Gastrocnemius medialis (tissue), 4 donors: ENCODE results near the gene XYLT1. TPM values are rescaled to one million over a fixed set of nuclear protein-coding genes. Genes with fewer than 3 reads are reported as not detected.

Experiments used
- ATAC-seq, 2 donors: fragments of 150-250 bp; one replicate each; pipeline ENCODE4 v1.9.1; 2016
- DNase-seq, 2 donors: peaks; one replicate each; pipeline ENCODE4 v3.0.0-alpha.2; 2019
- H3K27ac ChIP-seq, 4 donors: fragments of 200-600 bp; sonication (generic); 1 replicate in 1 of 4; 2 replicates in 3 of 4; pipeline ENCODE4 v1.5.1; 2016 to 2018; ENCODE audit warnings: mild to moderate bottlenecking in 2 of 4, moderate library complexity in 1 of 4
- H3K27me3 ChIP-seq, 3 donors: fragments of 200-600 bp; sonication (generic) in 2 of 3; 1 replicate in 1 of 3; 2 replicates in 2 of 3; pipeline versions ENCODE4 v1.5.1 to v1.6.0; 2016 to 2019; ENCODE audit warnings: mild to moderate bottlenecking in 1 of 3, moderate library complexity in 1 of 3
- H3K36me3 ChIP-seq, 2 donors: fragments of 200-600 bp; sonication (generic) in 1 of 2; one replicate each; pipeline ENCODE4 v1.5.1; 2017 to 2018
- H3K4me1 ChIP-seq, 2 donors: fragments of 200-600 bp; sonication (generic) in 1 of 2; one replicate each; pipeline ENCODE4 v1.5.1; 2016 to 2017; ENCODE audit warnings: mild to moderate bottlenecking in 2 of 2
- H3K4me3 ChIP-seq, 4 donors: fragments of 200-600 bp; sonication (generic) in 3 of 4; 1 replicate in 1 of 4; 2 replicates in 3 of 4; pipeline ENCODE4 v1.5.1; 2016 to 2019; ENCODE audit warnings: mild to moderate bottlenecking in 2 of 4
- H3K9me3 ChIP-seq, 3 donors: fragments of 200-600 bp; sonication (generic) in 2 of 3; 1 replicate in 1 of 3; 2 replicates in 2 of 3; pipeline ENCODE4 v1.5.1; 2016 to 2019
- POLR2A ChIP-seq, 2 donors: fragments of 450-650 bp; IDR thresholded peaks; one replicate each; pipeline ENCODE4 v1.6.1; 2017; ENCODE audit warnings: antibody characterized with exemption in 2 of 2, mild to moderate bottlenecking in 2 of 2, moderate library complexity in 2 of 2
- in situ Hi-C, 4 donors: fragments of 200-750 bp; cut with MboI; loops; one replicate each; pipeline versions ENCODE4 v1.15.0 to v1.8.0; 2017; ENCODE audit warnings: low sequenced_read_pairs in 4 of 4
- intact Hi-C: fragments of 100-400 bp; cut with DNase I; formaldehyde crosslinking; loops from one replicate; pipeline ENCODE4 v1.15.1; 2023; ENCODE audit warnings: low total_unique reads
- total RNA-seq, 4 donors: library from RNA; depleted of rRNA; stranded (reverse); fragments of >200 nt; gene quantifications; one replicate each; pipeline versions ENCODE4 v1.1.0 to v1.2.3, GENCODE V29; 2016
- TF ChIP-seq, protein P1 (sequence below), 5 experiments: fragments of 450-650 bp in 3 of 5; fragments of 200-600 bp in 2 of 5; sonication (generic) in 2 of 5; IDR thresholded peaks in 4 of 5; conservative IDR thresholded peaks in 1 of 5; 1 replicate in 4 of 5; 2 replicates in 1 of 5; pipeline ENCODE4 v1.5.1; 2016 to 2019; ENCODE audit warnings: antibody characterized with exemption in 5 of 5, mild to moderate bottlenecking in 3 of 5, moderate library complexity in 3 of 5

Gene XYLT1
- total RNA-seq, 4 donors from 2014 or later, result 0.87 to 7.9 (median 1.4) TPM

DNA sequence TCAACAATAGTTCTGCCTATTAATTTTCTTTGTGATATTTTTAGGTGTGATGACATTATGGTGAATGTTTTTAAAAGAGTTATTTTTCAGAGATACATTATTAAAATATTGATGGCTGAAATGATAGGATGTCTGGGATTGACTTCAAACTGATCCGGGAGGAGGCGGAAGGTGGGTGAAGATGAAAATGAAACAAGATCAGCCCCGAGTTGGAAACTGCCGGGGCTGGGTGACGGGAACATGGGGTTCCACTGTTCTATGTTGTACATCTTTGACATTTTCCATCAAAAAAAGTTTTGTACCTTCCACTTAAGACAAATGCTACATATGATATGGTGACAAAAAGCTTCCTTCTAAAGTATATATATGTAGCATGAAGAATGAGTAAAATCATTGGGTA lies 336.9 kb downstream of the XYLT1 start:
- Histone ChIP-seq H3K4me1 (no peaks in the 10 kb centered on the region), H3K9me3 (no peaks in the 10 kb centered on the region), H3K4me3 (no peak overlapping the region), H3K27ac (no peak overlapping the region), H3K36me3 (no peaks in the 10 kb centered on the region), H3K27me3 (no peaks in the 10 kb centered on the region)
- DNase-seq (no peak), ATAC-seq (no peak)
- intact Hi-C loops (no loop called here), in situ Hi-C loops (no loop called here)
- no peak for TF ChIP-seq POLR2A (IDR thresholded peaks at IDR 0.05)
- TF ChIP-seq, protein P1, sequence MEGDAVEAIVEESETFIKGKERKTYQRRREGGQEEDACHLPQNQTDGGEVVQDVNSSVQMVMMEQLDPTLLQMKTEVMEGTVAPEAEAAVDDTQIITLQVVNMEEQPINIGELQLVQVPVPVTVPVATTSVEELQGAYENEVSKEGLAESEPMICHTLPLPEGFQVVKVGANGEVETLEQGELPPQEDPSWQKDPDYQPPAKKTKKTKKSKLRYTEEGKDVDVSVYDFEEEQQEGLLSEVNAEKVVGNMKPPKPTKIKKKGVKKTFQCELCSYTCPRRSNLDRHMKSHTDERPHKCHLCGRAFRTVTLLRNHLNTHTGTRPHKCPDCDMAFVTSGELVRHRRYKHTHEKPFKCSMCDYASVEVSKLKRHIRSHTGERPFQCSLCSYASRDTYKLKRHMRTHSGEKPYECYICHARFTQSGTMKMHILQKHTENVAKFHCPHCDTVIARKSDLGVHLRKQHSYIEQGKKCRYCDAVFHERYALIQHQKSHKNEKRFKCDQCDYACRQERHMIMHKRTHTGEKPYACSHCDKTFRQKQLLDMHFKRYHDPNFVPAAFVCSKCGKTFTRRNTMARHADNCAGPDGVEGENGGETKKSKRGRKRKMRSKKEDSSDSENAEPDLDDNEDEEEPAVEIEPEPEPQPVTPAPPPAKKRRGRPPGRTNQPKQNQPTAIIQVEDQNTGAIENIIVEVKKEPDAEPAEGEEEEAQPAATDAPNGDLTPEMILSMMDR (IDR thresholded peaks at IDR 0.05 in 4 of 5, conservative IDR thresholded peaks at IDR 0.05 in 1 of 5), result no peak

DNA sequence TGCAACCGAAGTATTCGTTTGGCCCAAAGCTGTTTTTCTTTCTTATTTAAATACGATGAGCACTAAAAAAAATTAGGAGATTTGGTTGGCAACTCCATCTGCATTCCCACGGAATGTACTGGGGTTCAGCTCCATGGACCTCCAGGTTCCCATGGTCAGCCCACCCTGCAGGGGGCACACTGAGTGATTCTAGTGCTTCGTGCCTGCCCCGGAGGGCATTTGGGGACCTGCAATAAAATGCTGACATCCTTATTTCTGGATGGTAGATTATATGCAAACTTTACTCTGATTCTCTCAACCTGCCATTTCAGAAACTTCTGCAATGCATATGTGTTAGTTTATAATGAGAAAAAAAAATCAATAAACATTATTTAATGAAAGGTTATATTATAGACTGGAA lies 339.4 kb downstream of the XYLT1 start:
- no peak overlapping the region for H3K4me3 ChIP-seq
- TF ChIP-seq POLR2A (IDR thresholded peaks at IDR 0.05), result no peak
- TF ChIP-seq, protein P1 (IDR thresholded peaks at IDR 0.05 in 4 of 5, conservative IDR thresholded peaks at IDR 0.05 in 1 of 5), result no peak
- DNase-seq (no peak), ATAC-seq (no peak)
- no peak overlapping the region for H3K27ac ChIP-seq
- no peaks in the 10 kb centered on the region for H3K36me3 ChIP-seq
- intact Hi-C loops (no loop called here), in situ Hi-C loops (no loop called here)
- H3K27me3 ChIP-seq, result no peaks in the 10 kb centered on the region
- no peaks in the 10 kb centered on the region for H3K4me1 ChIP-seq
- H3K9me3 ChIP-seq, result no peaks in the 10 kb centered on the region

DNA sequence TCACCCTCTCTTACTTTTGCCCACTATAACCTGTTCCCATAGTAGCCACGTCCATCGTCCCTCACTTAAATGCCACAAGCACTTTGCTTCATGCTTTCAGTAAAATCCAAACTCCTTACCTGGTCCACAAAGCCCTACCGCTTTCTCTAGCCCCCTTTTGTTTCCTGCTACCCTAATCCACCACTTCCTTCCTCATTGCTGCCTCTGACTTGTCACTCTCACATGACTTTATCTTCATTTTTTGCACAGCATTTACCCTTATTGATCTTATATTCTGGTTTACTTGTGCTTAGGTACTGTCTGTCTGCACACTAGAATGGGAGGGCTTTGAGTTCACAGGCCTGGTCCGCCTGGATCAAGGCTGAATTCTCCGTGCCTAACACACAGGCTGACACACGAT lies 340.0 kb downstream of the XYLT1 start:
- Histone ChIP-seq H3K27me3 (no peaks in the 10 kb centered on the region), H3K4me3 (no peak overlapping the region), H3K4me1 (no peaks in the 10 kb centered on the region), H3K9me3 (no peaks in the 10 kb centered on the region), H3K36me3 (no peaks in the 10 kb centered on the region), H3K27ac (no peak overlapping the region)
- ATAC-seq, result no peak
- intact Hi-C loops (no loop called here), in situ Hi-C loops (no loop called here)
- no peak for DNase-seq
- TF ChIP-seq, protein P1 (IDR thresholded peaks at IDR 0.05 in 4 of 5, conservative IDR thresholded peaks at IDR 0.05 in 1 of 5), result no peak
- no peak for TF ChIP-seq POLR2A (IDR thresholded peaks at IDR 0.05)

DNA sequence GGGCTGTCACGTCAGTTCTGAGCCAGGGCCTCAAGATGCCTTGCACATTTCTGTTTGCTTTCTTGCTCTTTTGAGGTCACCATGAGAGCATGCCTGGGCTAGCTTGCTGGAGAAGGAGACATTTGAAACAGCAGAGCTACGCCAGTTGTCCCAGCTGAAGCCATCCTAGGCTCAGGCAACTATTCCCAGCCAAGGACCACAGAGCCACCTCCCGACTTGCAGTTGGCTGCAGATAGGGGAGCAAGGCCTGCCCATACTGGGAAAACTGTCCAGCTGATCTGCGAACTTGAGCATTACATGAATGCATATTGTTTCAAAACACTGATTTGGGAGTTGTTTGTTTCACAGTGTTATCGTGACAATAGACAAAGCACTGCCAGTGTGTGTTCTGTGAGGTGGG lies 340.8 kb downstream of the XYLT1 start:
- no peaks in the 10 kb centered on the region for H3K9me3 ChIP-seq
- H3K27me3 ChIP-seq, result no peaks in the 10 kb centered on the region
- TF ChIP-seq, protein P1 (IDR thresholded peaks at IDR 0.05 in 4 of 5, conservative IDR thresholded peaks at IDR 0.05 in 1 of 5), result no peak
- TF ChIP-seq POLR2A (IDR thresholded peaks at IDR 0.05), result no peak
- ATAC-seq (no peak), DNase-seq (no peak)
- H3K4me3 ChIP-seq, result no peak overlapping the region
- no peaks in the 10 kb centered on the region for H3K4me1 ChIP-seq
- H3K27ac ChIP-seq, result no peak overlapping the region
- no peaks in the 10 kb centered on the region for H3K36me3 ChIP-seq
- in situ Hi-C loops, result no loop called here
- intact Hi-C loops, result no loop called here

DNA sequence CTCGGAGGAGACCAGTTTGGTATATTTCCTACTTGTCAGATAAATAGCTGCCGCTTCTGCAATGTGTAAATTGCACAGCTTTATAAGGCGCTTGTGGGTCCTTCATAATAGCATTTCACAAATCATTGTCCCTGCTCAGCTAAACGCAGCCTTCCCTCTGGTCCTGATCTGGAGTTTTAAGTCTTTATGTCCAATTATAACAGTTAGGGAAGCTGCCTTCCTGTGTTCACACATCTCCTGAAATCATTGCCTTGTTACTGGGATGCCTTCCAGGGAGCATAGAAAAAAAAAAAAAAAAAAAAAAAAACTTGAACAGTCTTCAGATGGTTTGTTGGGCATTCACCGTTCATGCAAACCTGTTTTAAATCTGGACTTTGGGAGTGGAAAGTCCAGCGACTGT lies 342.0 kb downstream of the XYLT1 start:
- Histone ChIP-seq H3K27me3 (no peaks in the 10 kb centered on the region), H3K27ac (no peak overlapping the region), H3K36me3 (no peaks in the 10 kb centered on the region), H3K4me1 (no peaks in the 10 kb centered on the region), H3K4me3 (no peak overlapping the region), H3K9me3 (no peaks in the 10 kb centered on the region)
- in situ Hi-C loops, result no loop called here
- no peak for TF ChIP-seq POLR2A (IDR thresholded peaks at IDR 0.05)
- no peak for DNase-seq
- no peak for ATAC-seq
- intact Hi-C loops, result no loop called here
